ENCODE data around the gene MAG. TPM values are rescaled to one million over a fixed set of nuclear protein-coding genes. Genes with fewer than 3 reads are reported as not detected.

MAG gene
- polyA plus RNA-seq, 1 experiment, result not detected

DNA sequence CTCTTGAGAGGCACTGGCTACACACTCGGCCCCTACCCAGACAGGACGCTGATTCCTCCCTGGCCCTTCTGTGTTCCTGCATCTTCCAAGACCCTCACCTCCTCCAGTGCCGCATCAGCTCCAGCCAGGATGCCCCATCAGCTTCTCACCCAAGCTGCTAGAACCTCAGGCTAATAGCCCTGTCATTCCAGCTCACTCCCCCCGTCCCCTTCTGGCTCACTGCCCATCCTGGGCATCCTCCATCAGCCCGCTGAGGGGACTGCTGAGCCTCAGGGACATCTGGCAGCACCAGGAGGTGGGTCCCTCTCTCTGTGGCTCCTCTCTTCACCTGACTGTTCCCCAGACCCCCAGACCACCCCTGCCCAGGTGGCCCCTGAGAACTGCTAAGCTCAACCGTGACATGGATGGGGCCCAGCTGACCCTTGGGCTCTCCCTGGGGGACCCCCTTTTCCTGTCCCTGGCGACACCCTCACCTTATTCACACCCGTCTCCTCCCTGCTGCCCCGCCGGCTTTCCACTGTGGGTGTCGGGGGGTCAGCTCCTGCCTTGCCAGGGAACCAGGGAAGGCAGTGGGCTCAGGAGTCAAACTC lies 71.1 kb downstream of the MAG start:
- H3K36me3 ChIP-seq (ENCODE audit: control insufficient read depth, insufficient read depth, low read length), result no peaks in the 10 kb centered on the region
- no peak for TF ChIP-seq CTCF (IDR thresholded peaks at IDR 0.05; ENCODE audit: insufficient read depth, low read depth, low read length)
- DNase-seq (ENCODE audit: low read depth), result no peak
- ChIA-PET POLR2A (no interaction called here), CTCF (interaction anchor here (0.9 to 3.7 kb wide), 2 partner anchors 10 to 38 kb away, joined by 4 to 18 read pairs; no protein-coding TSS in a partner anchor)
- no peak overlapping the region for H3K4me3 ChIP-seq (ENCODE audit: low read depth, low read length)
- no peaks in the 10 kb centered on the region; the same call in none of the 2 replicates for H3K27me3 ChIP-seq (ENCODE audit: control insufficient read depth, insufficient read depth, low read length)

Other genes starting within 250 kb of the MAG start
- not detected in 2 replicates for gene FXYD3, start 176.3 kb upstream of the MAG start, polyA plus RNA-seq (2011; rRNA removed)
- 0.17 and 0.25 TPM in 2 replicates for gene LGI4, start 157.1 kb upstream of the MAG start, polyA plus RNA-seq (2011; rRNA removed)
- gene FXYD1, start 153.3 kb upstream of the MAG start, polyA plus RNA-seq (2011; rRNA removed), result 3.8 and 4.0 TPM in 2 replicates
- gene FXYD7, start 148.9 kb upstream of the MAG start, polyA plus RNA-seq (2011; rRNA removed), result 0.10 TPM in 1 of 2 replicates, not detected in the other
- gene FXYD5, start 137.4 kb upstream of the MAG start, polyA plus RNA-seq (2011; rRNA removed), result 248 and 332 TPM in 2 replicates
- not detected in 2 replicates for gene FAM187B, start 63.4 kb upstream of the MAG start, polyA plus RNA-seq (2011; rRNA removed)
- gene LSR, start 43.2 kb upstream of the MAG start, polyA plus RNA-seq (2011; rRNA removed), result 0.42 and 0.53 TPM in 2 replicates
- gene USF2, start 23.2 kb upstream of the MAG start, polyA plus RNA-seq (2011; rRNA removed), result 80.3 and 80.9 TPM in 2 replicates
- not detected in 2 replicates for gene HAMP, start 9.6 kb upstream of the MAG start, polyA plus RNA-seq (2011; rRNA removed)
- gene CD22, start 37.0 kb downstream of the MAG start, polyA plus RNA-seq (2011; rRNA removed), result not detected in 2 replicates
- not detected in 2 replicates for gene FFAR1, start 55.7 kb downstream of the MAG start, polyA plus RNA-seq (2011; rRNA removed)
- not detected in 2 replicates for gene FFAR3, start 66.3 kb downstream of the MAG start, polyA plus RNA-seq (2011; rRNA removed)
- not detected in 2 replicates for gene GPR42, start 78.9 kb downstream of the MAG start, polyA plus RNA-seq (2011; rRNA removed)
- not detected in 2 replicates for gene FFAR2, start 156.1 kb downstream of the MAG start, polyA plus RNA-seq (2011; rRNA removed)
- not detected in 2 replicates for gene KRTDAP, start 198.3 kb downstream of the MAG start, polyA plus RNA-seq (2011; rRNA removed)
- 1.0 and 1.5 TPM in 2 replicates for gene DMKN, start 221.5 kb downstream of the MAG start, polyA plus RNA-seq (2011; rRNA removed)
- gene SBSN, start 236.2 kb downstream of the MAG start, polyA plus RNA-seq (2011; rRNA removed), result 0.70 and 1.6 TPM in 2 replicates
- gene GAPDHS, start 241.3 kb downstream of the MAG start, polyA plus RNA-seq (2011; rRNA removed), result not detected in 2 replicates